HG03442 (cell line): Measurements from ENCODE around the gene BAIAP2L1.

Source experiments
- ATAC-seq: cut with Tn5 transposase; IDR thresholded peaks from one replicate; pipeline ENCODE4 v1.9.1; 2021; ENCODE audit warnings: mild to moderate bottlenecking, moderate library complexity; ENCODE audit not compliant: unreplicated experiment

The BAIAP2L1 gene

GRCh38 chr7:98360221-98361130 lies 40.4 kb downstream of the BAIAP2L1 start:
- no peak for ATAC-seq

GRCh38 chr7:98359395-98359794 lies 41.5 kb downstream of the BAIAP2L1 start:
- no peak for ATAC-seq

- ATAC-seq = no peak
Measured at GRCh38 chr7:98358706-98359105, 42.2 kb downstream of the BAIAP2L1 start.

- no peak for ATAC-seq
Measured at GRCh38 chr7:98357751-98358161, 43.1 kb downstream of the BAIAP2L1 start.

- no peak for ATAC-seq
Measured at GRCh38 chr7:98355250-98355538, 45.7 kb downstream of the BAIAP2L1 start.

GRCh38 chr7:98354511-98355249 lies 46.2 kb downstream of the BAIAP2L1 start:
- no peak for ATAC-seq

GRCh38 chr7:98354052-98354451 lies 46.8 kb downstream of the BAIAP2L1 start:
- ATAC-seq = no peak

- ATAC-seq = no peak
Measured at GRCh38 chr7:98352621-98353020, 48.3 kb downstream of the BAIAP2L1 start.

GRCh38 chr7:98351136-98351535 lies 49.8 kb downstream of the BAIAP2L1 start:
- ATAC-seq = no peak

GRCh38 chr7:98348726-98349474 lies 52.0 kb downstream of the BAIAP2L1 start:
- ATAC-seq = no peak

GRCh38 chr7:98346515-98347069 lies 54.3 kb downstream of the BAIAP2L1 start:
- no peak for ATAC-seq

GRCh38 chr7:98341106-98341505 lies 59.8 kb downstream of the BAIAP2L1 start:
- no peak for ATAC-seq

GRCh38 chr7:98339043-98339442 lies 61.8 kb downstream of the BAIAP2L1 start:
- no peak for ATAC-seq

GRCh38 chr7:98338441-98338840 lies 62.4 kb downstream of the BAIAP2L1 start:
- no peak for ATAC-seq

GRCh38 chr7:98335411-98335977 lies 65.4 kb downstream of the BAIAP2L1 start:
- no peak for ATAC-seq

- no peak for ATAC-seq
Measured at GRCh38 chr7:98334081-98334480, 66.8 kb downstream of the BAIAP2L1 start.

GRCh38 chr7:98330926-98331529 lies 69.9 kb downstream of the BAIAP2L1 start:
- no peak for ATAC-seq

GRCh38 chr7:98329791-98330373 lies 71.0 kb downstream of the BAIAP2L1 start:
- no peak for ATAC-seq

GRCh38 chr7:98329100-98329790 lies 71.6 kb downstream of the BAIAP2L1 start:
- ATAC-seq = no peak
